HG02973 (cell line): Measurements from ENCODE around the gene EGFR.
"Not testable (repeated sequence)": the region's sequence is repeated elsewhere in the genome, so short reads cannot be mapped to it uniquely, and the experiment has no call there.

Experiments used
- ATAC-seq: cut with Tn5 transposase; IDR thresholded peaks from one replicate; pipeline ENCODE4 v1.9.1; 2021; ENCODE audit warnings: moderate library complexity; ENCODE audit not compliant: unreplicated experiment

Gene EGFR

GRCh38 chr7:55034776-55035175, 16.0 kb downstream of the EGFR start:
- no peak for ATAC-seq

DNA sequence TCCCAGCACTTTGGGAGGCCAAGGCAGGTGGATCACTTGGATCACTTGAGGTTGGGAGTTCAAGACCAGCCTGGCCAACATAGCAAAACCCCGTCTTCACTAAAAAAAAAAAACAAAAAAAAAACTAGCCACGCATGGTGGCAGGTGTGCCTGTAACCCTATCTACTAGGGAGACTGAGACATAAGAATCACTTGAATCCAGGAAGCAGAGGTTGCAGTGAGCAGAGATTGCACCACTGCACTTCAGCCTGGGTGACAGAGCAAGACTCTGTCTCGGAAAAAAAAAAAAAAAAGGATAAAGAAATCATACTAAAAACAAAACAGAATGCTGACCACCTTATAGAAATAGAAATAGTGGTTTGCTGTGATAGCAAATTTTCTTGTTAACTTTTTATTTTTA, 16.6 kb downstream of the EGFR start:
- ATAC-seq: not testable (repeated sequence)

- ATAC-seq: no peak
Measured at GRCh38 chr7:55036950-55037736, 18.3 kb downstream of the EGFR start.

- ATAC-seq: no peak
Measured at GRCh38 chr7:55043691-55044370, 25.0 kb downstream of the EGFR start.

GRCh38 chr7:55044371-55044717, 25.5 kb downstream of the EGFR start:
- ATAC-seq: no peak

DNA sequence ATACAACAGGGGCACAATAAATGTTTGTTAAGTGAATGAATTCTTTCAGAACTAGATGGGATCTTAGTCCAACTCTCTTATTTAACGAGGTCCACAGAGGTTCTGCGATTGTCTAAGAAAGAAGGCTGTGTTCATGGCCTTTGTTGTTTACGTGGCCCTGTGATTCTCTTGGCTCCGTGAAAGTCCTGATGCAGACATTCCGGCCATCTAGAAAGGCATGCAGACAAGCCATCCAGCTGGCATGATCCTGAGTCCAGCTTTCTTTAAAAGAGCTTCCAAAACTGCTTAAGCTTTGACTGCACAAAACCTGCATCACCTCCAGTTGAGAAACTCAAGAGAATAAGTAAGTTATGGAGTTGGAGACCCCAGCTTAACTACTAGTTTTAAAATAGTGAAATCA, 26.0 kb downstream of the EGFR start:
- no peak for ATAC-seq

- no peak for ATAC-seq
Measured at GRCh38 chr7:55046582-55047342, 27.9 kb downstream of the EGFR start.

- no peak for ATAC-seq
Measured at GRCh38 chr7:55048221-55048859, 29.5 kb downstream of the EGFR start.

DNA sequence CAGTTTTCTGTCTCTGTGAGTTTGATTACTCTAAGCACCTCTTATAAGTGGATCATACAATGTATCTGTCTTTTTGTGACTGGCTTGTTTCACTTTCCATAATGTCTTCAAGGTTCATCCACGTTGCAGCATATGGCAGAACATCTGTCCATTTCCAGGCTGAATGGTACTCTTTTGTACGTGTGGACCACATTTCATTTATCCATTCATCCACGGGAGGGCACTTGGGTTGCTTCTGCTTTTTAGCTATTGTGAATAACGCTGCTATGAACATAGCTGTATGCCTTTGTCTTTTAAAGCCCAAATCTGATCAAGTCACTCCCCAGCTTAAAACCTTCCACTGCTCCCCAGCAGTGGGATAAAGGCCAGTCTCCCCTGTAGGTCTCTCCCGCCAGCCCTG, 31.5 kb downstream of the EGFR start:
- no peak for ATAC-seq

DNA sequence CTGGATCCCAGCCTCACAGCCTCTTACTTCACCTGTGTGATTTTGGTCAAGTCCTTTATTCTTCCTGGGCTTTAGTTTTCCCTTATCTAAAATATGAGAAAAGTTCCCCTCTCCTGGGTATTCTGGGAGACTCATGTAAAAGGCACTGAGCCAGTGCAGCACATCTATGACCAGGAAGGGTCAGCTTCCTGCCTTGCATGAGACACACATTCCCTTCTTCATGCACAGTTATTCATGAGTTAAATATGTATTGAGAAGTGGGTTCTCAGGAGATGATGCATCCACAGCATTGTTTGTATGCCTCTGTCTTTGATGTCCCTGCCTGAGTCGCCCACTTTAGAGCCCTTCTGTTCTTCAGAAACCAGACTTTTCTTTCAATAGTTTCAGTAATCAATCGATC, 33.3 kb downstream of the EGFR start:
- no peak for ATAC-seq

DNA sequence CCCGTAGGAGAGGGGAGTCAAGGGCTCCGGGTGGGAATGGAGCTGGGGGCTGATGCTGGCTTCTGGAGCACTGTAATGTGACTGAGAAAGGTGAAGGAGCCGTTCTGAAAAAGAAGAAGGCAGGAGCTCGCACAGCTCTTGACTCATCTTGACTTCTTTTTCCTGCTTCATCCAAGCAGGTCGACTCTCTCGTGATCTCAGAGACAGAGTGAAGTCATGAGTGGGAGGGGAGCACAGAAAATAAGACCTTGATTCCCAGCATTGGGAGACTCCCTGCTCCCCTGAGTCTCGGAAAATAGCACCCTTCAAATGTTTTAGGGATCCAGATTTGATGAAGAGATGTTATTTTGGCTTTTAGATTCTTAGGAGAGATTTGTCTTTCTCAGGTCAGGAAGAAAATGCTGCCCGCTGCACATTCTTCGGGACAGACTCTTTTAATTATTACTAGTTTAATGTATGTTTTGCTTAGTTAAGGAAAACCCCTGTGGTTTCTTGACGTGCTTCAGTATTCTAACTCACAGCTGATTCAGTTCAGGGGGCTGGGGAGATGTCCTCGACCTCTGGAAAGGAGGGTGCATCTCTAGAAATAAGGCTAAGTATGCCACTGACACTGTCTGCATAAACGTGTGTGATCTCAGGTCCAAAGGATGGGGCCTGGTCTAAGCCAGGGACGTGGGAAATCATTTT, 34.1 kb downstream of the EGFR start:
- ATAC-seq: no peak

GRCh38 chr7:55053651-55054571, 35.1 kb downstream of the EGFR start:
- no peak for ATAC-seq

GRCh38 chr7:55054758-55055157, 35.9 kb downstream of the EGFR start:
- ATAC-seq: no peak

GRCh38 chr7:55055479-55055878, 36.7 kb downstream of the EGFR start:
- ATAC-seq: no peak

- ATAC-seq: no peak
Measured at GRCh38 chr7:55056068-55056467, 37.3 kb downstream of the EGFR start.

DNA sequence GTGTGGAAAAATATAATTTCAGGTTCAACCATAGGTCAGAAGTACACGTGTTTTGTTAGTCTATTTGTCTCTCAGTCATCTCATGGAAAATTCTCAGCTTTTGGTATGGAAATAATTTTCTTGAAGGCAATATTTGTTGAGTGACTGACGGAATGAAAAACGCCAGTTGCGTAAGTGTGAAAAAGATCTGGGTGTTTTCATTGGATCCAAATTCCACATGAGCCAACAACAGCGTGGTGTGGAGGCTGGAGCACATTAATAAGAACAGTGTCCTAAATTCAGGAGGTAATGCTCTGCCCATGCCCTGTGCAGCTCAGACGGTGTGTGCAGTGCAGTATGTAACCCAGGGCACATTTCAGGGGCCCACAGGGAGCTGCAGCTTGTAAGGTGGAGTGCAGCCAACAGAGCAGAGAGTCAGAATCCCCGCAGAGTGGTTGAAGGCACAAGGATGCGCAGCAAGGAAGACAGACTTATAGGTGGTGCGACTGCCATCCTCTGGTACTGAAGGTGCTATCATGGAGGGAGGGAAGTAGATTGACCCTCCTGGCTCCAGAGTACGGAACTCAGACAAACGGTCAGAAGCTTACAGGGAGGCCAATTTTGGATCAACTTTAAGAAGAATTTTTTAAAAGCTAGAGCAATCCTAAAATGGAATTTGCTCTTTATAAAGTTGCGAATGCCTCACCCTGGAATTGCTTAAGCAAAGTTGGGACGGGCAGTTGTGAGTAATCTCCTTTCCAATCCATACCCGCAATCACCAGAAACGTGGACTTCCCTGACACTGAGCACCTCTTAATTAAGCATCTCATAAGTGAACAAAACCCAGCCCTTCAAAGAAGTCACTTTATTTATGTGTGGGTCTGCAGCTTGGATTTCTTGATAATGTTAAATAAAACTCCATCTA, 38.0 kb downstream of the EGFR start:
- ATAC-seq: no peak

DNA sequence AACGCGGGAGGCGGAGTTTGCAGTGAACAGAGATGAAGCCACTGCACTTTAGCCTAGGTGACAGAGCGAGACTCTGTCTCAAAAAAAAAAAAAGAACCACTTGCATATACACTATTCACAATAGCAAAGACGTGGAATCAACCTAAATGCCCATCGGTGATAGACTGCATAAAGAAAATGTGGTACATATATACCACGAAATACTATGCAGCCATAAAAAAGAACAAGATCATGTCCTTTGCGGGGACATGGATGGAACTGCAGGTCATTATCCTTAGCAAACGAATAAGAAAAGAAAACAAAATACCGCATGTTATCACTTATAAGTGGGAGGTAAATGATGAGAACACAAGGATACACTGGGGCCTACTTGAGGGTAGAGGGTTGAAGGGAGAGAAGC, 39.5 kb downstream of the EGFR start:
- ATAC-seq: no peak

DNA sequence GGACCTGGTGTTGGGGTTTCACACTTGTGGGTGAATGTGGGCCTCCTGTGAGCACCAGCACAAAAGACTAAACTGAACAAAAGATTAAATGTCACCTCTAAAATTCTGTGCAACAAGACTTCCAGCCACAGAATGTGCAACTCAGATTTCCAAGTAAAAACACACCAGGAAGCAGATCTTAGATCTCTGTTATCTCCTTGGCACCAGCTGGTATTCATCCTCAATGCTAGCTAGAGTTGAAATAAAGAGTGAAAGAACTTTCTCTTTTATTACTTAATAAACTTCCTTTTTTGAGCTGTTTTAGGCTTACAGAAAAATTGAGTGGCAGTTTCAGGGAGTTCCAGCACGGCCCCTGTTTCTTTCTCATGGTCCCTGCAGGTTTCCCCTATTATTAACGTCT, 40.2 kb downstream of the EGFR start:
- no peak for ATAC-seq

DNA sequence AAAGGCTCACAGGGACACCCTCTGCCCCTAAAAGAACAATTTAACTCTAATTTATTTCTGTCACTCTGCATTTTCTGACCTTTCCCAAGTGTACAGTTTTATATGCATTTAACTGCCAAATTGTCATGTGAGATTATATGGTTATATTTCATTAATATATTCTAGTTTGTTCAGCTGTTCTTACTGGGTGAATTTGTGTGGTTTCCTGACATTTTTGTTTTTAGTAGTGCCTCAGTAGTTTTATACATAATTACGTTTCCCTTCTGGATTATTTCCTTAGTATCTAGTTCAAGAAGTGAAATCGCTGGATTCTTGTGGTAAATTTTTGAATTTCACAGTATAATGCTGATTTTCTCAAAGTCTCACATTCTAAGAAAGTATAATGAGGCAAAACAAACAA, 41.3 kb downstream of the EGFR start:
- no peak for ATAC-seq
